Stomach (tissue), 9 donors: ENCODE data around the gene HTR6. TPM values are rescaled to one million over a fixed set of nuclear protein-coding genes. Genes with fewer than 3 reads are reported as not detected.

Experiments
- DNase-seq, 2 donors: peaks; one replicate each; pipeline versions ENCODE4 v3.0.0 to v3.0.0-alpha.2; 2013 to 2019
- H3K27ac ChIP-seq, 5 donors: fragments of 200-600 bp in 4 of 5; sonication (generic) in 4 of 5; one replicate each; pipeline ENCODE4 v1.5.1; 2013 to 2019; ENCODE audit warnings: mild to moderate bottlenecking in 1 of 5, moderate library complexity in 1 of 5
- H3K27me3 ChIP-seq, 3 donors: fragments of 200-600 bp; sonication (generic); one replicate each; pipeline ENCODE4 v1.5.1; 2017 to 2019; ENCODE audit warnings: mixed run types in 1 of 3
- H3K36me3 ChIP-seq, 4 donors: fragments of 200-600 bp; sonication (generic); 1 replicate in 3 of 4; 2 replicates in 1 of 4; pipeline ENCODE4 v1.5.1; 2016 to 2019
- H3K4me1 ChIP-seq, 4 donors: fragments of 200-600 bp; sonication (generic); one replicate each; pipeline ENCODE4 v1.5.1; 2016 to 2019
- H3K4me3 ChIP-seq, 4 donors: fragments of 200-600 bp; sonication (generic) in 3 of 4; one replicate each; pipeline ENCODE4 v1.5.1; 2016 to 2019; ENCODE audit warnings: mild to moderate bottlenecking in 1 of 4
- H3K9me3 ChIP-seq, 4 donors: fragments of 200-600 bp; sonication (generic); one replicate each; pipeline ENCODE4 v1.5.1; 2016 to 2019
- CTCF ChIP-seq, 7 experiments: fragments of 450-650 bp in 4 of 7; fragments of 200-600 bp in 3 of 7; sonication (generic) in 3 of 7; IDR thresholded peaks; one replicate each; pipeline ENCODE4 v1.5.1; 2016 to 2019; ENCODE audit warnings: antibody characterized with exemption in 7 of 7, control low read depth in 2 of 7, mild to moderate bottlenecking in 1 of 7
- EP300 ChIP-seq: sonication (generic); formaldehyde crosslinking; IDR thresholded peaks from one replicate; pipeline ENCODE4 v1.6.1; 2017; ENCODE audit warnings: antibody characterized with exemption
- POLR2A ChIP-seq, 4 donors: fragments of 450-650 bp; IDR thresholded peaks; one replicate each; pipeline ENCODE4 v1.6.1; 2016; ENCODE audit warnings: antibody characterized with exemption in 4 of 4, control low read depth in 2 of 4, mild to moderate bottlenecking in 1 of 4, moderate library complexity in 1 of 4
- POLR2AphosphoS5 ChIP-seq, 3 donors: sonication (generic); formaldehyde crosslinking; IDR thresholded peaks; one replicate each; pipeline ENCODE4 v1.6.1; 2016; ENCODE audit warnings: antibody characterized with exemption in 3 of 3
- WGBS, 5 donors: extraction: QIAGEN DNeasy Blood & Tissue Kit in 3 of 5; methylation state at CpG; one replicate each; pipeline versions ENCODE4 v1.1.5 to v1.1.7; 2013 to 2018; 5-methylcytosine and 5-hydroxymethylcytosine counted together
- intact Hi-C: fragments of 100-400 bp; cut with DNase I; formaldehyde crosslinking; loops from one replicate; pipeline ENCODE4 v1.15.1; 2023; ENCODE audit warnings: low total_unique reads
- polyA plus RNA-seq, 3 donors: library from polyadenylated mRNA; stranded (reverse); fragments of 200-250 nt; gene quantifications; one replicate each; pipeline ENCODE4 v1.2.3, GENCODE V29; 2013
- total RNA-seq, 5 donors: library from RNA; depleted of rRNA; stranded (reverse); fragments of >200 nt; gene quantifications; one replicate each; pipeline versions ENCODE4 v1.1.0 to v1.2.3, GENCODE V29; 2014 to 2016
- donor health status: healthy with polysubstance abuse.
- donor health status: Bipolar disorder and iron deficiency.
- donor health status: healthy.

Gene HTR6
- total and polyA plus RNA-seq, 8 donors, result not detected

DNA sequence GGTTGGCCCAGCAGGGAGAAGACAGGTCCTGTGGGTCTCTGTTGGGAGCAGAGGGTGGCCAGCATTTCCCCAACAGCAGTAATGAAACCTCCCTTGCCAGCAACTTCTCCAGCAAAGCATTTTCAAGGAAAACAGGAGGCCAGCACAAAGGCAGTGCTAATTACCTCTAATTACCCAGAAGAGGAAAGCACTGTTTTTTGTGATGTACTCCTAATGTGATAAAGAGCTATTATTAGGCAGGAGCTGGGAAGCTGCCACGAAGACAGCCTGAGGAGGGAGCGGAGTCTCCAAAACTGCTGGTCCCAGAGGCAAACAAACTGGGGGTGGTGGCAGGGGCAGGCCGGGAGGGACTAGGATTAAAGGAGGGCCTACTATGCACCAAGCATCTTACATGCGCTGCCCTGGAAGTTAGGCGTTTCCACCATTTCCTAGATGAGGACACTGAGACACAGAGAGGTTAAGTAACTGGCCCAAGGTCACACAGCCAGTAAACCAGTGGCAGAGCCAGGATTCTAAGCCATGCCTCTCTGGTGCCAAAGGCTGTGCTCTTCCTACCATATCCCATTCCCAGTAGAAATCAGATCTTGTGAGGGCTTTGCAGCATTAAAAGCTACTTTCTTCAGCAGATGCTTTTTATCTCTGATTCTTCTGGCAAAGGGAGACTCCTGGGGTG lies 24.5 kb downstream of the HTR6 start:
- Histone ChIP-seq H3K27me3 (no peaks in the 10 kb centered on the region), H3K36me3 (peaks cover 33 to 97% (median 92%) of the 10 kb centered on the region in 4 donors), H3K27ac (no peak overlapping the region), H3K4me3 (no peak overlapping the region), H3K9me3 (peaks cover 0 to 8% (median 2%) of the 10 kb centered on the region in 4 donors), H3K4me1 (no peaks in the 10 kb centered on the region)
- WGBS, 5 donors, result 85 to 91% (median 88%) methylated on average over 5 of the region's 5 CpGs
- DNase-seq, result no peak
- TF ChIP-seq CTCF (IDR thresholded peaks at IDR 0.05) (no peak), POLR2AphosphoS5 (IDR thresholded peaks at IDR 0.05) (no peak), EP300 (no peak), POLR2A (IDR thresholded peaks at IDR 0.05) (no peak)
- intact Hi-C loops, result no loop called here

DNA sequence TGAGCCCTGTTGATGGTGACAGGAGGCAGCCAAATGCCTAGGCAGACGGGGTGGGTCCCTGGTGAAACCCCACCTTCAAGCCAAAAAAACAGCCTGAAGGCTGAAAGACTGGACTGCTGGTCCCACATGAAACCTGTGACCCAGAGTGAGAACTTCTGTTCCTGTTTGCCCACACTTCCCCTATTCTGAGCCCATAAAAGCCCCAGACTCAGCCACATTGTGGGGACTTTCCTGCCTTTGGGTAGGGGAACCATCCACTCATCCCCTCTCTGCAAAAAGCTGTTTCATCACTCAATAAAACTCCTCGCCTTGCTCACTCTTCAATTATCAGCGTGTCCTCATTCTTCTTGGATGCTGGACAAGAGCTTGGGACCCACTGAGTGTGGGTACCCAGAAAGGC lies 25.2 kb downstream of the HTR6 start:
- peaks cover 0 to 8% (median 2%) of the 10 kb centered on the region in 4 donors for H3K9me3 ChIP-seq
- WGBS, 5 donors, result 89 to 100% (median 96%) methylated on average over 2 to 3 of the region's 3 CpGs
- H3K27ac ChIP-seq, result no peak overlapping the region
- H3K36me3 ChIP-seq, result peaks cover 38 to 97% (median 93%) of the 10 kb centered on the region in 4 donors
- intact Hi-C loops, result no loop called here
- DNase-seq, result no peak
- no peak overlapping the region for H3K4me3 ChIP-seq
- no peaks in the 10 kb centered on the region for H3K4me1 ChIP-seq
- H3K27me3 ChIP-seq, result no peaks in the 10 kb centered on the region
- TF ChIP-seq POLR2AphosphoS5 (IDR thresholded peaks at IDR 0.05) (no peak), EP300 (no peak), POLR2A (IDR thresholded peaks at IDR 0.05) (no peak), CTCF (IDR thresholded peaks at IDR 0.05) (no peak)

- intact Hi-C loops, result no loop called here
- no peaks in the 10 kb centered on the region for H3K27me3 ChIP-seq
- TF ChIP-seq EP300, result no peak
- WGBS, 5 donors, result 75 to 90% (median 86%) methylated on average over 6 to 7 of the region's 7 CpGs
- no peak overlapping the region for H3K4me3 ChIP-seq
- DNase-seq, result no peak
- no peak overlapping the region for H3K27ac ChIP-seq
- H3K9me3 ChIP-seq, result peaks cover 0 to 8% (median 2%) of the 10 kb centered on the region in 4 donors
- peaks cover 38 to 97% (median 93%) of the 10 kb centered on the region in 4 donors for H3K36me3 ChIP-seq
- H3K4me1 ChIP-seq, result no peaks in the 10 kb centered on the region
These were observed 25.7 kb downstream of the HTR6 start for GRCh38 chr1:19690342-19690741.

- H3K36me3 ChIP-seq, result peaks cover 19 to 100% (median 93%) of the 10 kb centered on the region in 4 donors
These were observed 29.6 kb downstream of the HTR6 start for GRCh38 chr1:19694298-19694697.

More at GRCh38 chr1:19694298-19694697, 29.6 kb downstream of the HTR6 start:
- Histone ChIP-seq H3K27ac (no peak overlapping the region), H3K9me3 (no peaks in the 10 kb centered on the region), H3K27me3 (no peaks in the 10 kb centered on the region), H3K4me1 (no peaks in the 10 kb centered on the region), H3K4me3 (no peak overlapping the region)
- 86 to 90% (median 88%) methylated on average over 11 to 14 of the region's 14 CpGs for WGBS, 5 donors
- intact Hi-C loops, result no loop called here
- no peak for TF ChIP-seq POLR2A (IDR thresholded peaks at IDR 0.05)
- no peak for TF ChIP-seq POLR2AphosphoS5 (IDR thresholded peaks at IDR 0.05)
- TF ChIP-seq CTCF (IDR thresholded peaks at IDR 0.05), result no peak
- TF ChIP-seq EP300, result no peak
- DNase-seq, result no peak
